Neuron (in vitro differentiated cells): ENCODE measurements around the gene POLA2.
"Not testable (repeated sequence)": the region's sequence is repeated elsewhere in the genome, so short reads cannot be mapped to it uniquely, and the experiment has no call there.

Source experiments
- H2AFZ ChIP-seq: one replicate; pipeline ENCODE4 v1.6.1; 2013; ENCODE audit warnings: low read depth, mild to moderate bottlenecking, inconsistent platforms, low read length, moderate library complexity
- H3K27me3 ChIP-seq: one replicate; pipeline ENCODE4 v1.6.1; 2013; ENCODE audit warnings: low read length; ENCODE audit not compliant: insufficient read depth
- H3K36me3 ChIP-seq: one replicate; pipeline ENCODE4 v1.6.1; 2013; ENCODE audit warnings: low read length; ENCODE audit not compliant: insufficient read depth
- H3K4me1 ChIP-seq: one replicate; pipeline ENCODE4 v1.6.1; 2013; ENCODE audit warnings: low read length; ENCODE audit not compliant: insufficient read depth
- H3K4me3 ChIP-seq: 2 replicates; pipeline ENCODE4 v1.5.1; 2013; ENCODE audit warnings: mild to moderate bottlenecking, low read length, moderate library complexity
- H3K9me3 ChIP-seq: one replicate; pipeline ENCODE4 v1.6.1; 2013; ENCODE audit warnings: low read length

POLA2 gene

GRCh38 chr11:65224930-65225278 is 36.9 kb upstream of the POLA2 start:
- H3K27me3 ChIP-seq, result peaks cover 2% of the 10 kb centered on the region
- no peaks in the 10 kb centered on the region for H3K36me3 ChIP-seq
- H3K4me1 ChIP-seq, result peaks cover 5% of the 10 kb centered on the region
- H3K9me3 ChIP-seq, result peaks cover 5% of the 10 kb centered on the region
- H3K4me3 ChIP-seq, result no peak overlapping the region
- peak overlapping the region; percentile 74 for H2AFZ ChIP-seq

- peaks cover 2% of the 10 kb centered on the region for H3K27me3 ChIP-seq
- peaks cover 5% of the 10 kb centered on the region for H3K4me1 ChIP-seq
- peak overlapping the region; percentile 74 for H2AFZ ChIP-seq
- peak overlapping the region; percentile 40 for H3K4me3 ChIP-seq
- no peaks in the 10 kb centered on the region for H3K36me3 ChIP-seq
- H3K9me3 ChIP-seq, result peaks cover 5% of the 10 kb centered on the region
These were observed 36.3 kb upstream of the POLA2 start for GRCh38 chr11:65225279-65226102.

GRCh38 chr11:65226103-65226442 is 35.7 kb upstream of the POLA2 start:
- peak overlapping the region; percentile 40 for H3K4me3 ChIP-seq
- peak overlapping the region; percentile 74 for H2AFZ ChIP-seq
- H3K27me3 ChIP-seq, result peaks cover 2% of the 10 kb centered on the region
- H3K36me3 ChIP-seq, result no peaks in the 10 kb centered on the region
- H3K4me1 ChIP-seq, result peaks cover 5% of the 10 kb centered on the region
- H3K9me3 ChIP-seq, result peaks cover 5% of the 10 kb centered on the region

- Histone ChIP-seq H3K4me3 (no peak overlapping the region), H3K4me1 (peaks cover 5% of the 10 kb centered on the region), H3K9me3 (peaks cover 5% of the 10 kb centered on the region), H3K36me3 (no peaks in the 10 kb centered on the region), H2AFZ (no peak overlapping the region), H3K27me3 (no peaks in the 10 kb centered on the region)
These were observed 33.9 kb upstream of the POLA2 start for GRCh38 chr11:65227879-65228278.

- no peaks in the 10 kb centered on the region for H3K4me1 ChIP-seq
- no peaks in the 10 kb centered on the region for H3K36me3 ChIP-seq
- no peak overlapping the region for H3K4me3 ChIP-seq
- H3K9me3 ChIP-seq, result no peaks in the 10 kb centered on the region
- no peak overlapping the region for H2AFZ ChIP-seq
- no peaks in the 10 kb centered on the region for H3K27me3 ChIP-seq
These were observed 25.3 kb upstream of the POLA2 start for GRCh38 chr11:65236194-65237059.

GRCh38 chr11:65238302-65238701 is 23.5 kb upstream of the POLA2 start:
- not testable (repeated sequence) for H2AFZ ChIP-seq

GRCh38 chr11:65241134-65241533 is 20.6 kb upstream of the POLA2 start:
- H3K4me3 ChIP-seq, result no peak overlapping the region
- no peaks in the 10 kb centered on the region for H3K27me3 ChIP-seq
- H3K36me3 ChIP-seq, result no peaks in the 10 kb centered on the region
- no peak overlapping the region for H2AFZ ChIP-seq
- peaks cover 3% of the 10 kb centered on the region for H3K9me3 ChIP-seq
- no peaks in the 10 kb centered on the region for H3K4me1 ChIP-seq

More at GRCh38 chr11:65238302-65238701, 23.5 kb upstream of the POLA2 start:
- not testable (repeated sequence) for H3K9me3 ChIP-seq, H3K4me1 ChIP-seq, H3K27me3 ChIP-seq, H3K4me3 ChIP-seq, H3K36me3 ChIP-seq

GRCh38 chr11:65241692-65242091 is 20.1 kb upstream of the POLA2 start:
- Histone ChIP-seq H3K36me3 (no peaks in the 10 kb centered on the region), H3K27me3 (no peaks in the 10 kb centered on the region), H3K9me3 (peaks cover 3% of the 10 kb centered on the region), H3K4me1 (no peaks in the 10 kb centered on the region), H3K4me3 (no peak overlapping the region), H2AFZ (no peak overlapping the region)

GRCh38 chr11:65242389-65242788 is 19.4 kb upstream of the POLA2 start:
- Histone ChIP-seq H2AFZ (no peak overlapping the region), H3K4me1 (no peaks in the 10 kb centered on the region)

GRCh38 chr11:65243797-65244196 is 18.0 kb upstream of the POLA2 start:
- Histone ChIP-seq H3K9me3 (peaks cover 3% of the 10 kb centered on the region), H3K4me1 (no peaks in the 10 kb centered on the region), H3K36me3 (no peaks in the 10 kb centered on the region), H3K27me3 (no peaks in the 10 kb centered on the region), H3K4me3 (no peak overlapping the region), H2AFZ (no peak overlapping the region)

More at GRCh38 chr11:65242389-65242788, 19.4 kb upstream of the POLA2 start:
- no peaks in the 10 kb centered on the region for H3K36me3 ChIP-seq
- H3K9me3 ChIP-seq, result peaks cover 3% of the 10 kb centered on the region
- H3K27me3 ChIP-seq, result no peaks in the 10 kb centered on the region
- H3K4me3 ChIP-seq, result no peak overlapping the region

GRCh38 chr11:65245046-65245445 is 16.7 kb upstream of the POLA2 start:
- H3K4me3 ChIP-seq, result not testable (repeated sequence)

GRCh38 chr11:65246506-65246905 is 15.3 kb upstream of the POLA2 start:
- Histone ChIP-seq H3K9me3 (peaks cover 3% of the 10 kb centered on the region), H2AFZ (no peak overlapping the region), H3K27me3 (no peaks in the 10 kb centered on the region), H3K4me1 (no peaks in the 10 kb centered on the region), H3K36me3 (no peaks in the 10 kb centered on the region), H3K4me3 (no peak overlapping the region)

More at GRCh38 chr11:65245046-65245445, 16.7 kb upstream of the POLA2 start:
- not testable (repeated sequence) for H3K9me3 ChIP-seq, H2AFZ ChIP-seq, H3K4me1 ChIP-seq, H3K36me3 ChIP-seq, H3K27me3 ChIP-seq

GRCh38 chr11:65248184-65248710 is 13.5 kb upstream of the POLA2 start:
- not testable (repeated sequence) for H3K4me1 ChIP-seq, H3K27me3 ChIP-seq, H3K4me3 ChIP-seq, H3K9me3 ChIP-seq, H3K36me3 ChIP-seq, H2AFZ ChIP-seq
